DOHH2 (cell line): ENCODE data around the gene L1CAM.

ENCODE experiments used
- H3F3A ChIP-seq: fragments of 200-600 bp; sonication (generic), shearing (Covaris generic); 2 replicates; pipeline ENCODE4 v1.6.0; 2016; ENCODE audit warnings: antibody characterized with exemption, mild to moderate bottlenecking; ENCODE audit not compliant: control insufficient read depth, insufficient read depth
- H3K27ac ChIP-seq: fragments of 200-600 bp; sonication (generic); 2 replicates; pipeline ENCODE4 v1.5.1; 2014; ENCODE audit warnings: low read depth, mild to moderate bottlenecking, low read length, moderate library complexity
- H3K27me3 ChIP-seq: fragments of 200-600 bp; sonication (generic); 2 replicates; pipeline ENCODE4 v1.6.1; 2014; ENCODE audit warnings: mild to moderate bottlenecking, low read length, mixed read lengths; ENCODE audit not compliant: control insufficient read depth
- H3K36me3 ChIP-seq: fragments of 200-600 bp; sonication (generic); 2 replicates; pipeline ENCODE4 v1.6.1; 2014; ENCODE audit warnings: mild to moderate bottlenecking, low read length, moderate library complexity, mixed read lengths; ENCODE audit not compliant: control insufficient read depth
- H3K4me1 ChIP-seq: fragments of 200-600 bp; sonication (generic); 2 replicates; pipeline ENCODE4 v1.6.1; 2014; ENCODE audit warnings: mild to moderate bottlenecking, low read length, mixed read lengths; ENCODE audit not compliant: control insufficient read depth
- H3K4me2 ChIP-seq: fragments of 200-600 bp; sonication (generic); 2 replicates; pipeline ENCODE4 v1.6.0; 2014; ENCODE audit warnings: mild to moderate bottlenecking, low read length, moderate library complexity
- H3K4me3 ChIP-seq: fragments of 200-600 bp; sonication (generic); 2 replicates; pipeline ENCODE4 v1.5.1; 2014; ENCODE audit warnings: mild to moderate bottlenecking, low read length, mixed read lengths
- H3K79me2 ChIP-seq: fragments of 200-600 bp; sonication (generic); 2 replicates; pipeline ENCODE4 v1.6.1; 2014; ENCODE audit warnings: mild to moderate bottlenecking, low read length, mixed read lengths; ENCODE audit not compliant: control insufficient read depth
- H3K9me2 ChIP-seq: fragments of 200-600 bp; sonication (generic); replicated peaks from 2 replicates; pipeline ENCODE4 v1.6.1; 2014; ENCODE audit warnings: mild to moderate bottlenecking, low read length, mixed read lengths; ENCODE audit not compliant: control insufficient read depth
- H3K9me3 ChIP-seq: fragments of 200-600 bp; sonication (generic); 2 replicates; pipeline ENCODE4 v1.6.1; 2014; ENCODE audit warnings: antibody characterized with exemption, low read length, mixed read lengths; ENCODE audit not compliant: control insufficient read depth, insufficient read depth
- H4K20me1 ChIP-seq: fragments of 200-600 bp; sonication (generic); 2 replicates; pipeline ENCODE4 v1.6.0; 2014; ENCODE audit warnings: low read depth, mild to moderate bottlenecking, antibody characterized with exemption, low read length, moderate library complexity; ENCODE audit not compliant: control insufficient read depth, insufficient read depth
- EZH2phosphoT487 ChIP-seq: fragments of 200-600 bp; sonication (generic); IDR thresholded peaks from 2 replicates; pipeline ENCODE4 v1.6.1; 2017; ENCODE audit warnings: borderline replicate concordance, mild to moderate bottlenecking, antibody characterized with exemption, low read length, moderate library complexity, mixed read lengths
- TF ChIP-seq, protein P1 (sequence below): fragments of 200-600 bp; sonication (generic); IDR thresholded peaks from one replicate; pipeline ENCODE4 v1.5.1; 2014; ENCODE audit warnings: antibody characterized with exemption, mild to moderate bottlenecking, low read depth, low read length; ENCODE audit not compliant: poor library complexity, severe bottlenecking

Gene L1CAM

DNA sequence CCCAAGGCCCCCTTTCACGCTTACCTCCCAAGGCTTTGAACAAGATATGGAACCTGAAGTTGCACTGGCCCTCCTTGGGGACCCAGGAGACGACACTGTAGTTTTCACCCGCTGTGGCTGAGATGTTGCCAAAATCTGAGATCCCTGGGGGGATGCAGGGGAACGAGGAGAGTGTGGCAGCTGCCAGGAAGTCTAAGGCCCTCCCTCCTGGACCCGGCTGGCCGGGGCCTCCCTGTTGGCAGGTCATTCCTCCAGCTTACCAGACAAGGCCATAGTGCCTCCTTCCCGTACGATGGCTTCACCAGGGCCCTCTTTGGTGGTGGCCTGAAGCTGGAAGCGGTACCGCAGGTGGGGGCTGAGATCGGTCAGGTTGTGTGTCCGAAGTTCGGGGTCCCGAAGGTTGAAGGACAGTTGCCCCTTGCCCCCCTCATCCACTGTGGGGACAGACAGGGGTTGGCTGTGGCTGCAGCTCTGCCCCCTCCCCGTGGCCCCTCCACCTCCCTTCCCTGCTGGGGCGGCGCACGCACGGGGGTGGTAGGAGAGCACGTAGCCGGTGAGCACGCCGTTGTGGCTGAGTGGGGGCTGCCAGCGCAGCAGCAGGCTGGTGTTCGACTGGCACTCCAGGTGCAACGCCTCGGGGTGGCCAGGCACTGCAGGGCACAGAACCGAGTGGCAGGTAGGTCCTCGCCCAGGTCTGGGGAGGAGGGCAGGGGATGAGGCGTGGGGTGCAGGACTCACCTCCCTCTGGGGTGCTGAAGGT, 21.2 kb downstream of the L1CAM start:
- no peak overlapping the region for H3K4me3 ChIP-seq
- H3F3A ChIP-seq, result no peaks in the 10 kb centered on the region
- no peak overlapping the region for H3K27ac ChIP-seq
- no peak overlapping the region for H3K4me2 ChIP-seq
- no peaks in the 10 kb centered on the region for H3K9me3 ChIP-seq
- H3K4me1 ChIP-seq, result no peaks in the 10 kb centered on the region
- no peaks in the 10 kb centered on the region for H3K79me2 ChIP-seq
- no peaks in the 10 kb centered on the region for H3K27me3 ChIP-seq
- TF ChIP-seq EZH2phosphoT487, result no peak
- TF ChIP-seq, protein P1, sequence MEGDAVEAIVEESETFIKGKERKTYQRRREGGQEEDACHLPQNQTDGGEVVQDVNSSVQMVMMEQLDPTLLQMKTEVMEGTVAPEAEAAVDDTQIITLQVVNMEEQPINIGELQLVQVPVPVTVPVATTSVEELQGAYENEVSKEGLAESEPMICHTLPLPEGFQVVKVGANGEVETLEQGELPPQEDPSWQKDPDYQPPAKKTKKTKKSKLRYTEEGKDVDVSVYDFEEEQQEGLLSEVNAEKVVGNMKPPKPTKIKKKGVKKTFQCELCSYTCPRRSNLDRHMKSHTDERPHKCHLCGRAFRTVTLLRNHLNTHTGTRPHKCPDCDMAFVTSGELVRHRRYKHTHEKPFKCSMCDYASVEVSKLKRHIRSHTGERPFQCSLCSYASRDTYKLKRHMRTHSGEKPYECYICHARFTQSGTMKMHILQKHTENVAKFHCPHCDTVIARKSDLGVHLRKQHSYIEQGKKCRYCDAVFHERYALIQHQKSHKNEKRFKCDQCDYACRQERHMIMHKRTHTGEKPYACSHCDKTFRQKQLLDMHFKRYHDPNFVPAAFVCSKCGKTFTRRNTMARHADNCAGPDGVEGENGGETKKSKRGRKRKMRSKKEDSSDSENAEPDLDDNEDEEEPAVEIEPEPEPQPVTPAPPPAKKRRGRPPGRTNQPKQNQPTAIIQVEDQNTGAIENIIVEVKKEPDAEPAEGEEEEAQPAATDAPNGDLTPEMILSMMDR, result no peak
- H3K9me2 ChIP-seq, result no peaks in the 10 kb centered on the region
- no peaks in the 10 kb centered on the region for H3K36me3 ChIP-seq
- H4K20me1 ChIP-seq, result no peaks in the 10 kb centered on the region

DNA sequence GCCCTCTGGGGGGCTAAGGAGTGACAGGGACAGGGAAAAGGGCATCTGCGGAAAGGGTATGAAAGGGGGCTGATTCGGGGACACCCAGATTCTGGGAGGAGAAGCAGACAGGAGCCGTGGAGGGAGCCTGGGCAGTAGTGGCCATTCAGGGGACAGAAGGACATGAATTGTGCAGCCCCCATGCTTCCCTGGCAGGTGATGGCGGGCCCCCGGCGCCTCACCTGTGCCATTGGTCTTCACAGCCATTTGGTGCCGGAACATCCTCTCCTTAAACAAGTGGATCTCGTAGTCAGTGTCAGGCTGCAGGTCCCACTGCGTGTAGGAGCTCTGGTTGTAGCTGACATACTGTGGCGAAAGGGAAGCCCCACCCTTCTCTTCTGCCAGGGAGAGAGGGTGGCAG, 21.9 kb downstream of the L1CAM start:
- no peaks in the 10 kb centered on the region for H3K27me3 ChIP-seq
- H3K9me2 ChIP-seq, result no peaks in the 10 kb centered on the region
- no peaks in the 10 kb centered on the region for H3F3A ChIP-seq
- H3K9me3 ChIP-seq, result no peaks in the 10 kb centered on the region
- H3K4me1 ChIP-seq, result no peaks in the 10 kb centered on the region
- H3K4me2 ChIP-seq, result no peak overlapping the region
- no peaks in the 10 kb centered on the region for H4K20me1 ChIP-seq
- no peaks in the 10 kb centered on the region for H3K36me3 ChIP-seq
- no peak overlapping the region for H3K4me3 ChIP-seq
- H3K27ac ChIP-seq, result no peak overlapping the region
- TF ChIP-seq, protein P1, result no peak
- TF ChIP-seq EZH2phosphoT487, result no peak
- no peaks in the 10 kb centered on the region for H3K79me2 ChIP-seq

DNA sequence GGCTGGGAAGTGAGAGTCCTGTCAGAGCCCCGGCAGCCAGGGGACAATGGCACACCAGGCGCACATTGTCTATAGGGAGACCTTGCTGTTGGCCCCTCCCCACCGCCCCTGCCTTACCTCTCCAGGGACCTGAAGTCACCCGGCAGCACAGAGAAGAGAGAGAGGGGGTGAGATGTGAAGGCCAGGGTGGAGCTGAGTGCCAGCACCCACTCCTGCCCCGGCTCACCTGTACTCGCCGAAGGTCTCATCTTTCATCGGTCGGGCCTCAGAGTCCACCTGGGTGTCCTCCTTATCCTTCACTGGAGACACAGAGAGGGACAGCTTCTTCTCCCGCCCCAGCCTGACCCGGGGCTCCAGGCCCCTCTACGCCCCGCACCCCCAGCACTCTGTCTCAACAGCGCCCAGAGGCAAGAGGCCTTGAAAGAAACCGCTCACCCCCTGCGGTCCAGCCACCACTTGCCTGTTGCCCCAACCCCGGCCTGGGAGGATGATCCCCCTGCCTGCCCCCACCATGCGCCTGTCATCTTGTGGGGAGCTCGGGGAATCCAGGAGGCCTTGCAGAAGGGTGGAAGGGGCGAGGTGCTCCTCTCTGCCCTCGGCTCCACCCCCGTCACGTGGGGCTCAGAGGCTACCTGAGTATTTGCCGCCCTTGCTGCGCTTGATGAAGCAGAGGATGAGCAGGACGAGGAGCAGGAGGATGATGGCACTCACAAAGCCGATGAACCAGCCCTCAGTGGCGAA, 22.6 kb downstream of the L1CAM start:
- Histone ChIP-seq H4K20me1 (no peaks in the 10 kb centered on the region), H3K27me3 (no peaks in the 10 kb centered on the region), H3K9me3 (no peaks in the 10 kb centered on the region), H3K9me2 (no peaks in the 10 kb centered on the region), H3K4me1 (no peaks in the 10 kb centered on the region), H3K4me3 (no peak overlapping the region), H3K4me2 (no peak overlapping the region), H3K27ac (no peak overlapping the region), H3K79me2 (no peaks in the 10 kb centered on the region), H3K36me3 (no peaks in the 10 kb centered on the region), H3F3A (no peaks in the 10 kb centered on the region)
- TF ChIP-seq, protein P1, result no peak
- TF ChIP-seq EZH2phosphoT487, result no peak
